Lower lobe of right lung (tissue), 2 donors: ENCODE measurements around the gene AUTS2. TPM values are rescaled to one million over a fixed set of nuclear protein-coding genes. Genes with fewer than 3 reads are reported as not detected.

Source experiments
- ATAC-seq, 2 donors: fragments of 200-7000 bp; cut with Tn5 transposase; one replicate each; pipeline ENCODE4 v1.9.1; 2020 to 2022; ENCODE audit warnings: mild to moderate bottlenecking in 2 of 2, moderate library complexity in 2 of 2
- DNase-seq: peaks from one replicate; pipeline ENCODE4 v3.0.0-alpha.2; 2020
- H3K27ac ChIP-seq: fragments of 200-600 bp; one replicate; pipeline ENCODE4 v1.8.0; 2022
- H3K27me3 ChIP-seq: fragments of 200-600 bp; one replicate; pipeline ENCODE4 v1.8.0; 2022; ENCODE audit warnings: low read depth
- H3K36me3 ChIP-seq: fragments of 200-600 bp; one replicate; pipeline ENCODE4 v1.8.0; 2022; ENCODE audit warnings: mild to moderate bottlenecking
- H3K4me1 ChIP-seq: fragments of 200-600 bp; one replicate; pipeline ENCODE4 v1.8.0; 2022
- H3K4me3 ChIP-seq: fragments of 200-600 bp; one replicate; pipeline ENCODE4 v1.8.0; 2022; ENCODE audit warnings: mild to moderate bottlenecking
- H3K9me3 ChIP-seq: fragments of 200-600 bp; one replicate; pipeline ENCODE4 v1.8.0; 2022
- intact Hi-C: fragments of 100-400 bp; cut with DNase I; formaldehyde crosslinking; loops from one replicate; pipeline ENCODE4 v1.11.0; 2022
- total RNA-seq: library from RNA; stranded (reverse); fragmentation: NEBNext Ultra II Directional; extraction: Animal tissue kit (Norgen Biotek cat#: 25700); gene quantifications from one replicate; pipeline ENCODE4 v1.2.1, GENCODE V29; 2021
- TF ChIP-seq, protein P1 (sequence below): fragments of 200-600 bp; IDR thresholded peaks from one replicate; pipeline ENCODE4 v1.8.0; 2022; ENCODE audit warnings: antibody characterized with exemption, mild to moderate bottlenecking
- donor health status: DM: no; HTN: yes; CAD: no; lungs with severe emphysema.

AUTS2 gene
- total RNA-seq, 1 donor from 2014 or later: 45.7 TPM

DNA sequence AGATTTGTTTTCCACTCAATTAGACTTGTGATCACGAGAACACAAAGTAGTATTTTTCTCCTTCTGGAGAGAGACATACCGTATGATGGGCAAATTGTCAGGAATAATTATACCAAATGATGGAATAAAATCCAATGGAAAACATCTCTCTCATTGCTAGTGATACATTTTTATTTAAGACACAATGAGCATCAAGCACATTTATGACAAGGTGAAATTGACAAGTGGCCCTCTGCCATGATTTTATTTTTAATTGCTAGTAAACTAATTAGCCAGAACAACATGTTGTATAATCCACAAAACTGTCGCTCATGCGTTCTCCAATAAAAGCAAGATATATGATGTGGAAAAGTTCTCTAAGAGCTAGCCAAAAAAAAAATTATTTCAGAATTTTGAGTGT lies 620.8 kb downstream of the AUTS2 start:
- Histone ChIP-seq H3K36me3 (no peaks in the 10 kb centered on the region), H3K27ac (no peak overlapping the region), H3K9me3 (no peaks in the 10 kb centered on the region), H3K4me3 (no peak overlapping the region), H3K4me1 (no peaks in the 10 kb centered on the region), H3K27me3 (no peaks in the 10 kb centered on the region)
- intact Hi-C loops: no loop called here
- TF ChIP-seq, protein P1, sequence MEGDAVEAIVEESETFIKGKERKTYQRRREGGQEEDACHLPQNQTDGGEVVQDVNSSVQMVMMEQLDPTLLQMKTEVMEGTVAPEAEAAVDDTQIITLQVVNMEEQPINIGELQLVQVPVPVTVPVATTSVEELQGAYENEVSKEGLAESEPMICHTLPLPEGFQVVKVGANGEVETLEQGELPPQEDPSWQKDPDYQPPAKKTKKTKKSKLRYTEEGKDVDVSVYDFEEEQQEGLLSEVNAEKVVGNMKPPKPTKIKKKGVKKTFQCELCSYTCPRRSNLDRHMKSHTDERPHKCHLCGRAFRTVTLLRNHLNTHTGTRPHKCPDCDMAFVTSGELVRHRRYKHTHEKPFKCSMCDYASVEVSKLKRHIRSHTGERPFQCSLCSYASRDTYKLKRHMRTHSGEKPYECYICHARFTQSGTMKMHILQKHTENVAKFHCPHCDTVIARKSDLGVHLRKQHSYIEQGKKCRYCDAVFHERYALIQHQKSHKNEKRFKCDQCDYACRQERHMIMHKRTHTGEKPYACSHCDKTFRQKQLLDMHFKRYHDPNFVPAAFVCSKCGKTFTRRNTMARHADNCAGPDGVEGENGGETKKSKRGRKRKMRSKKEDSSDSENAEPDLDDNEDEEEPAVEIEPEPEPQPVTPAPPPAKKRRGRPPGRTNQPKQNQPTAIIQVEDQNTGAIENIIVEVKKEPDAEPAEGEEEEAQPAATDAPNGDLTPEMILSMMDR: no peak
- no peak for DNase-seq
- no peak for ATAC-seq

DNA sequence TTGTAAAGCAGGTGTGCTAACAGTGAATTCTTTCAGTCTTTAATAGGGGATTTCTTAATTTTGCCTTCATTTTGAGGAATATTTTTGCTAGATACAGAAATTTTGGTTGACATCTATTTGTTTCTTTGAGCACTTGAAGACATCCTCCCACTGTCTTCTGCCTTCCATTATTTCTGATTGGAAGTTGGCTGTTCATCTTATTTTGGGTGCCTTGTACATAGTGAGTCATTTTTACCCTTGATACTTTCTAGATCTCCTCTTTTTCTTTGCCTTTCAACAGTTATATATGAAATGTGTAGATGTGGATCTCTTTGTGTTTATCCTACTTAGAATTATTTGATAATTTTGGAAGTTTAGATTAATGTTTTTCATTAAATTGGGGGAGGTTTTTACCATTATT lies 631.0 kb downstream of the AUTS2 start:
- TF ChIP-seq, protein P1: no peak
- H3K4me3 ChIP-seq: no peak overlapping the region
- no peaks in the 10 kb centered on the region for H3K4me1 ChIP-seq
- intact Hi-C loops: no loop called here
- no peaks in the 10 kb centered on the region for H3K27me3 ChIP-seq
- DNase-seq (no peak), ATAC-seq (no peak)
- H3K9me3 ChIP-seq: peaks cover 22% of the 10 kb centered on the region
- H3K36me3 ChIP-seq: no peaks in the 10 kb centered on the region
- H3K27ac ChIP-seq: no peak overlapping the region

DNA sequence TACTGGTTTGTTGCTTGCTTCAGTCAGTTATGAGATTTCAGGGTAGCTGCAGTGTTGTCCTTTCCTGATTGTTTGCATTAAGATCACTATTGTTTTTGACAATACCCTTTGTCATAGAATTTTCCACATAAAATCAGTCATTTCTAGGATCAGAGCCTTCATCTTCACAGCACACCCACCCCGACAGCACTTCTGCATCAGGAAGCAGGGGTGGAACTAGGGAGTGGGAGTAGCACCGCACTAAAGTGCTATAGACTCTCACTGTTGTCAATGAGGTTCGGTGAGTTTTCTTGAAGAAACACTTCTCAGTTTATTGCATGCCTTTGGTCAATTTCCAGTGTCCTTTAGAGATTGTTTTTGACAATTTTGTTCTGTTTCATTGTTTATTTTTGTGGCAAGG lies 632.5 kb downstream of the AUTS2 start:
- DNase-seq: no peak
- Histone ChIP-seq H3K4me1 (no peaks in the 10 kb centered on the region), H3K27ac (no peak overlapping the region), H3K4me3 (no peak overlapping the region), H3K27me3 (no peaks in the 10 kb centered on the region), H3K9me3 (peaks cover 22% of the 10 kb centered on the region), H3K36me3 (no peaks in the 10 kb centered on the region)
- ATAC-seq: no peak
- TF ChIP-seq, protein P1: no peak
- intact Hi-C loops: no loop called here

DNA sequence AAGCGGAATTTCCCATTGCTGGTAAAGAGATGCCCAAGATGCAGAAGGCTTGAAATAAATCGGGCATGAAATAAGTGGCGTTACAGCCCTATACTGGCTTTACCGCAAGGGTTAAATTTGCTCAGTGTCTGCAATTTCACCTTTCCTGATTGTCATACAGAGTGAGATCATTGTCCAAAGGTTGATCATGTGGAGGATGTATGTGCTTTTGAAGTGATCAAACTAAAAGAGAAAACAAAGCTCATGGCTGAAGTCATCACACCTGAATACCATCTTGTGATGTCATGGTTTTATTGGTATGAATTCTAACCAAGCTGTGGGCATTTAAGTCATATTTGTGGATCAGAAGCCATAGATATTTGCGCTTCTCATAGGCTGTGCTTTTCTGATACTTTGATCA lies 635.5 kb downstream of the AUTS2 start:
- Histone ChIP-seq H3K9me3 (peaks cover 22% of the 10 kb centered on the region), H3K4me1 (no peaks in the 10 kb centered on the region), H3K4me3 (no peak overlapping the region), H3K36me3 (no peaks in the 10 kb centered on the region), H3K27ac (no peak overlapping the region), H3K27me3 (no peaks in the 10 kb centered on the region)
- no peak for ATAC-seq
- intact Hi-C loops: no loop called here
- TF ChIP-seq, protein P1: no peak
- no peak for DNase-seq

DNA sequence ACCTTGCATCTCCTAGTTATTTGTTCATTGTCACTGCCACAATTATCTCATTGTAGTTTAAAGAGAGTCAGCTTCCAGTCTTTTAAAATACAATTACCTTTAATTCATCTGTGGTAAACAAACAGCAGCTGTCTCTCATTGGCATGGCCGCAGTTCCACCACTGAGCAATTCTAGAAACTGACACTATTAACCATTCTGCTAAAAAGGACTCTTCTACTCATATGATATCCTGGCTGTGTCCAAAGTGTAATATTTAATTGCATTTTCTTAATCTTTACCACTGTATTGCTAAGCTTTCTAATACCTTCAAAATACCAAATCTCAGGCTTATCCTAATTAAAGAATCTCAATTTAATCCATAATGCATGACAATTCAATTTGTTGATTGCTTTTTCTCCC lies 639.0 kb downstream of the AUTS2 start:
- no peak for ATAC-seq
- Histone ChIP-seq H3K36me3 (no peaks in the 10 kb centered on the region), H3K4me1 (no peaks in the 10 kb centered on the region), H3K4me3 (no peak overlapping the region), H3K9me3 (no peaks in the 10 kb centered on the region), H3K27ac (no peak overlapping the region), H3K27me3 (no peaks in the 10 kb centered on the region)
- TF ChIP-seq, protein P1: no peak
- DNase-seq: no peak
- intact Hi-C loops: no loop called here
